Endodermal cell (in vitro differentiated cells): ENCODE data around the gene ZFP91. TPM values are rescaled to one million over a fixed set of nuclear protein-coding genes. Genes with fewer than 3 reads are reported as not detected.

Experiments used
- DNase-seq: peaks from one replicate; pipeline ENCODE4 v3.0.0-alpha.2; 2017
- H3K27ac ChIP-seq: 2 replicates; pipeline ENCODE4 v1.5.1; 2013; ENCODE audit warnings: mild to moderate bottlenecking, low read depth, low read length, moderate library complexity
- H3K27me3 ChIP-seq: 2 replicates; pipeline ENCODE4 v1.6.1; 2013; ENCODE audit warnings: mild to moderate bottlenecking, low read length, moderate library complexity; ENCODE audit not compliant: insufficient read depth, control insufficient read depth, poor library complexity, severe bottlenecking
- H3K36me3 ChIP-seq: 2 replicates; pipeline ENCODE4 v1.7.0; 2013; ENCODE audit warnings: mild to moderate bottlenecking, low read length, moderate library complexity; ENCODE audit not compliant: control insufficient read depth, insufficient read depth
- H3K4me1 ChIP-seq: one replicate; pipeline ENCODE4 v1.7.0; 2013; ENCODE audit warnings: low read length; ENCODE audit not compliant: control insufficient read depth, insufficient read depth
- H3K4me3 ChIP-seq: 2 replicates; pipeline ENCODE4 v1.5.1; 2013; ENCODE audit warnings: mild to moderate bottlenecking, low read length, moderate library complexity
- H3K9ac ChIP-seq: 2 replicates; pipeline ENCODE4 v1.6.1; 2013; ENCODE audit warnings: mild to moderate bottlenecking, low read length, moderate library complexity; ENCODE audit not compliant: poor library complexity, severe bottlenecking; ENCODE audit errors: extremely low read depth
- H3K9me3 ChIP-seq: 2 replicates; pipeline ENCODE4 v1.6.1; 2013; ENCODE audit warnings: mild to moderate bottlenecking, low read length, moderate library complexity; ENCODE audit not compliant: control insufficient read depth
- H3K27ac Mint-ChIP-seq: 2 replicates; pipeline ENCODE4 v1.8.0; 2020; ENCODE audit warnings: mixed read lengths
- H3K27me3 Mint-ChIP-seq: 2 replicates; pipeline ENCODE4 v1.8.0; 2021; ENCODE audit warnings: mild to moderate bottlenecking, mixed read lengths; ENCODE audit not compliant: insufficient read depth
- H3K36me3 Mint-ChIP-seq: 2 replicates; pipeline ENCODE4 v1.8.0; 2020; ENCODE audit warnings: low read depth, mixed read lengths
- H3K4me1 Mint-ChIP-seq: 2 replicates; pipeline ENCODE4 v1.8.0; 2020; ENCODE audit warnings: mixed read lengths
- H3K4me3 Mint-ChIP-seq: 2 replicates; pipeline ENCODE4 v1.8.0; 2020; ENCODE audit warnings: mild to moderate bottlenecking, moderate library complexity, mixed read lengths
- H3K9me3 Mint-ChIP-seq: 2 replicates; pipeline ENCODE4 v1.8.0; 2020; ENCODE audit warnings: mild to moderate bottlenecking, mixed read lengths
- CTCF ChIP-seq: fragments of 200-600 bp; sonication (generic); conservative IDR thresholded peaks from 2 replicates; pipeline ENCODE4 v1.5.0; 2021; ENCODE audit warnings: antibody characterized with exemption, mild to moderate bottlenecking
- WGBS, 2 experiments: methylation state at CpG; one replicate each; pipeline versions ENCODE4 v1.1.5 to v1.1.7; 2013; ENCODE audit warnings: missing lambda C conversion rate in 2 of 2, mixed read lengths in 1 of 2; ENCODE audit not compliant: insufficient coverage in 1 of 2, insufficient read length in 1 of 2; 5-methylcytosine and 5-hydroxymethylcytosine counted together
- total RNA-seq, 2 donors: library from RNA; stranded (reverse); fragmentation: NEBNext Ultra II Directional in 1 of 2; extraction: Animal tissue kit (Norgen Biotek cat#: 25700) in 1 of 2; gene quantifications; 2 replicates in 1 of 2; 3 replicates in 1 of 2; pipeline ENCODE4 v1.2.1, GENCODE V29; 2021

ZFP91 gene
- total RNA-seq, 2 donors from 2014 or later = 28.0 to 31.0 TPM

GRCh38 chr11:58597486-58598144, 18.8 kb downstream of the ZFP91 start:
- Histone ChIP-seq H3K9ac (no peak overlapping the region), H3K27me3 (no peaks in the 10 kb centered on the region), H3K4me1 (no peaks in the 10 kb centered on the region), H3K9me3 (no peaks in the 10 kb centered on the region), H3K4me3 (no peak overlapping the region), H3K36me3 (peaks cover 24% of the 10 kb centered on the region), H3K27ac (no peak overlapping the region)
- H3K4me1 Mint-ChIP-seq = peaks cover 9% of the 10 kb centered on the region
- H3K27ac Mint-ChIP-seq = no peak overlapping the region
- DNase-seq = no peak
- WGBS, 2 experiments = 98 to 100% methylated on average over 2 to 3 of the region's 3 CpGs
- H3K9me3 Mint-ChIP-seq = no peaks in the 10 kb centered on the region
- H3K36me3 Mint-ChIP-seq = peaks cover 13% of the 10 kb centered on the region
- no peak for TF ChIP-seq CTCF
- no peak overlapping the region for H3K4me3 Mint-ChIP-seq
- no peaks in the 10 kb centered on the region for H3K27me3 Mint-ChIP-seq

GRCh38 chr11:58600510-58600909, 21.6 kb downstream of the ZFP91 start:
- H3K4me1 Mint-ChIP-seq = peaks cover 15% of the 10 kb centered on the region
- H3K27me3 Mint-ChIP-seq = no peaks in the 10 kb centered on the region
- no peak overlapping the region for H3K27ac ChIP-seq
- no peaks in the 10 kb centered on the region for H3K27me3 ChIP-seq
- H3K4me3 ChIP-seq = no peak overlapping the region
- no peak for TF ChIP-seq CTCF
- DNase-seq = no peak
- H3K9me3 ChIP-seq = no peaks in the 10 kb centered on the region
- H3K9ac ChIP-seq = no peak overlapping the region
- H3K4me3 Mint-ChIP-seq = no peak overlapping the region
- WGBS, 2 experiments = 91% methylated on average over 2 of the region's 2 CpGs; no CpG with 5 or more reads in 1 of the 2 experiments
- H3K36me3 ChIP-seq = peaks cover 8% of the 10 kb centered on the region
- no peaks in the 10 kb centered on the region for H3K9me3 Mint-ChIP-seq
- H3K4me1 ChIP-seq = no peaks in the 10 kb centered on the region
- peaks cover 16% of the 10 kb centered on the region for H3K36me3 Mint-ChIP-seq
- H3K27ac Mint-ChIP-seq = no peak overlapping the region

- H3K9ac ChIP-seq = no peak overlapping the region
- H3K36me3 ChIP-seq = peaks cover 26% of the 10 kb centered on the region
- no peaks in the 10 kb centered on the region for H3K27me3 Mint-ChIP-seq
- 93% methylated on average over 3 of the region's 4 CpGs; no CpG with 5 or more reads in 1 of the 2 experiments for WGBS, 2 experiments
- no peak overlapping the region for H3K4me3 Mint-ChIP-seq
- no peak overlapping the region for H3K27ac ChIP-seq
- H3K9me3 Mint-ChIP-seq = no peaks in the 10 kb centered on the region
- no peak overlapping the region for H3K27ac Mint-ChIP-seq
- TF ChIP-seq CTCF = no peak
- H3K36me3 Mint-ChIP-seq = peaks cover 32% of the 10 kb centered on the region
- H3K4me3 ChIP-seq = no peak overlapping the region
- no peak for DNase-seq
- H3K27me3 ChIP-seq = no peaks in the 10 kb centered on the region
- no peaks in the 10 kb centered on the region for H3K9me3 ChIP-seq
- peaks cover 7% of the 10 kb centered on the region for H3K4me1 Mint-ChIP-seq
- H3K4me1 ChIP-seq = no peaks in the 10 kb centered on the region
Observed at GRCh38 chr11:58606930-58607714, 28.3 kb downstream of the ZFP91 start.
